Activated naive CD4-positive, alpha-beta T cell treated with anti-CD3 and anti-CD28 coated beads for 36 hours (primary cell): ENCODE measurements around the gene YBX2. TPM values are rescaled to one million over a fixed set of nuclear protein-coding genes. Genes with fewer than 3 reads are reported as not detected.

Experiments used
- CTCF ChIA-PET: fragments of 350-600 bp; sonication (Branson Sonifier 250); formaldehyde crosslinking; loops from one replicate; lab custom pipeline; 2021; ENCODE audit warnings: antibody characterized with exemption; lab: Charles Lee
- DNase-seq: peaks from one replicate; pipeline ENCODE4 v3.0.0-alpha.2; 2020
- H3K27ac Mint-ChIP-seq: one replicate; pipeline ENCODE4 v1.8.0; 2021; ENCODE audit warnings: mild to moderate bottlenecking, mixed read lengths
- H3K27me3 Mint-ChIP-seq: one replicate; pipeline ENCODE4 v1.8.0; 2021; ENCODE audit warnings: low read depth, mixed read lengths
- H3K36me3 Mint-ChIP-seq: one replicate; pipeline ENCODE4 v1.8.0; 2021; ENCODE audit warnings: low read depth, mixed read lengths
- H3K4me1 Mint-ChIP-seq: one replicate; pipeline ENCODE4 v1.8.0; 2021; ENCODE audit warnings: low read depth, mixed read lengths
- H3K4me3 Mint-ChIP-seq: one replicate; pipeline ENCODE4 v1.8.0; 2021; ENCODE audit warnings: mild to moderate bottlenecking, moderate library complexity, mixed read lengths
- H3K9me3 Mint-ChIP-seq: one replicate; pipeline ENCODE4 v1.8.0; 2021; ENCODE audit warnings: mixed read lengths
- intact Hi-C: fragments of 100-400 bp; cut with micrococcal nuclease; formaldehyde crosslinking; loops from one replicate; pipeline ENCODE4 v1.15.1; 2023
- total RNA-seq, 2 experiments: library from RNA; stranded (reverse); gene quantifications; one replicate each; pipeline ENCODE4 v1.2.3, GENCODE V29; 2021

The YBX2 gene
- total RNA-seq, 2 experiments from 2014 or later = 0.45 to 0.52 TPM

DNA sequence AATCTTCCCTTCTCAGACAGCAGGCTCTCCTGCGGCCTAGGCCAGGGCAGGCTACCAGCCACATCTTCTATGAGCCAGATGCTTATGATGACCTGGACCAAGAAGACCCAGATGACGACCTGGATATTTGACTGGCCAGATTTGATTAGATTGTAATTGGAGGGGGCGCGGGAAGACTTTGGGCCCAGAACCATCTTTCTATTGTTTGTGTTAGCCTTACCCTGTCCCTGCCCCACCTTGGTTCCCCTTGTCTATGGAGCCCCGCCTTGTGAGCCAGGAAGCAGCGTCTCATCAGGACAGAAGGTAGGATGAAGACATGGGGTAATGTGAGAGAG lies 34.9 kb downstream of the YBX2 start:
- H3K36me3 Mint-ChIP-seq = peaks cover 24% of the 10 kb centered on the region
- H3K27ac Mint-ChIP-seq = peak overlapping the region; percentile 8
- peaks cover 25% of the 10 kb centered on the region for H3K4me1 Mint-ChIP-seq
- no peak for DNase-seq
- peaks cover 21% of the 10 kb centered on the region for H3K27me3 Mint-ChIP-seq
- no peaks in the 10 kb centered on the region for H3K9me3 Mint-ChIP-seq
- CTCF ChIA-PET = interaction anchor here (0.7 kb wide), 1 partner anchor 38 kb away, joined by 4 read pairs; no protein-coding TSS in a partner anchor
- no peak overlapping the region for H3K4me3 Mint-ChIP-seq
- intact Hi-C loops = no loop called here

DNA sequence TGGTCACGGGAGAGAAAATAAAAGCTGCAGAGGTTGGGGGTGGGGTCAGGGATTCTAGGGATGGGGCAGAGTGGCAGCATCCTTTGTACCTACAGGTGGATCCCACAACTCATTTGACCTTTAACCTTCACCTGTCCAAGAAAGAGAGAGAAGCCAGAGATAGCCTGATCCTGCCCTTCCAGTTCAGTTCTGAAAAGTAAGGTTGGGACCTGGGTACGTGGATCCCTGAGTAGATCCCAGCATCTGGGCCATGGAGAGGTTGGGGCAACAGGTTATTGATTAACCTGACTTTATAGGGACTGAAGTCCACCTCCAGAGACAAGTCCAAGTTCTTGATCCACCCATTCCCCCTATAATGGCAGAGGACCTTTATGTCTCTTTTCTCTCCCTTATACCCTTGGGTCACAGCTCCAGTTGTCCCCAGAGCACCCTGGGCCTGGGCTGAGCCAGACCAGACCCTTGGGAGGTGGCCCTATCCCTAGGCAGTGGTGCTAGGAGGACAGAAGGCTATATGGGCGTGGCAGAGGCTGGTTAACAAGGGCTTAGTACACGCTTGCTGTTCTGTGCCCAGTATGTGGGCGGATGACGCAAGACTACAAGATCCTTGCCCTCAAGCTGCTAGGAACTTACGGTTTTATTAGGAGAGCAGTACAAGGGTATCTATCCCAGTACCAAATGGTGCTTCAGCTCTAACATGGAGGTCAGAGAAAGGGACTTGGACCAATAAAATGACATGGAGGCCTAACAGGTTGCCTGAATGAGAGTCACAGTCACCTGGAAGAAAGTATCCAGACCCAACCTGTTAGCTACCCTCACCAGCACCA lies 35.5 kb downstream of the YBX2 start:
- Mint-ChIP-seq H3K36me3 (peaks cover 28% of the 10 kb centered on the region), H3K4me3 (no peak overlapping the region), H3K27ac (peak overlapping the region; percentile 8), H3K9me3 (no peaks in the 10 kb centered on the region), H3K4me1 (peaks cover 26% of the 10 kb centered on the region), H3K27me3 (peaks cover 19% of the 10 kb centered on the region)
- CTCF ChIA-PET = interaction anchor here (0.7 kb wide), 1 partner anchor 38 kb away, joined by 4 read pairs; no protein-coding TSS in a partner anchor
- intact Hi-C loops = no loop called here
- DNase-seq = no peak

DNA sequence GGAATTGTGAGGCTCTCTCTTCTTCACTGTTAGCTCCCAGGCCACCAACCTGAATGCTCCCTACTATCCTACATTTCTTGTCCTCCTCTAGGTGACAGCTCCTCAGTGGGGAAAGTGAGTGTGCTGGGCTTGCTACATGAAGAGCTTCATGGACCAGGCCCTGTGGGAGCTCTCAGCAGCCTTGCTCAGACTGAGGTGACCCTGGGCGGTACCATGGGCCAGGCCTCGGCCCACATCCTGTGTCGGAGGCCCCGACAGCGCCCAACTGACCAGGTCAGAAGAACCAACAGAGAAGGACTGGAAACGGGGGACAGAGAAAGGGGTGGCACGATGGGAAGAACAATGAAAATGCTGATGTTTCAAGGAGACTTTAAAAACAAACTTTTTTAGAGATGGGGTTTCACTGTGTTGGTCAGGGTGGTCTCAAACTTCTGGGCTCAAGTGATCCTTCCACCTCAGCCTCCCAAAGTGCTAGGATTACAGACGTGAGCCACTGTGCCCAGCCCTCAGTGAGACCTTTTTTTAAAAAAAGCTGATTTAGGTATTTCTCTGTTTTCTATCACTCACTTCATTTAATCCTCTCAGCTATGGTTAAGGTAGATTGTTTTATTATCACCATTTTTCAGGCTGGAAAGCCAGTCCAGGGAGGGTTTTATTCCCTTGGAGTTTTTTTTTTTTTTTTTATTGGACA lies 37.5 kb downstream of the YBX2 start:
- Mint-ChIP-seq H3K36me3 (peaks cover 29% of the 10 kb centered on the region), H3K9me3 (no peaks in the 10 kb centered on the region), H3K4me3 (no peak overlapping the region), H3K27ac (no peak overlapping the region), H3K4me1 (peaks cover 20% of the 10 kb centered on the region), H3K27me3 (peaks cover 2% of the 10 kb centered on the region)
- DNase-seq = no peak
- CTCF ChIA-PET = interaction anchor here (0.6 to 0.9 kb wide), 4 partner anchors 11 to 844 kb away, joined by 3 to 4 read pairs (median 4); partner anchors contain the start of gene TNFSF12
- intact Hi-C loops = no loop called here

DNA sequence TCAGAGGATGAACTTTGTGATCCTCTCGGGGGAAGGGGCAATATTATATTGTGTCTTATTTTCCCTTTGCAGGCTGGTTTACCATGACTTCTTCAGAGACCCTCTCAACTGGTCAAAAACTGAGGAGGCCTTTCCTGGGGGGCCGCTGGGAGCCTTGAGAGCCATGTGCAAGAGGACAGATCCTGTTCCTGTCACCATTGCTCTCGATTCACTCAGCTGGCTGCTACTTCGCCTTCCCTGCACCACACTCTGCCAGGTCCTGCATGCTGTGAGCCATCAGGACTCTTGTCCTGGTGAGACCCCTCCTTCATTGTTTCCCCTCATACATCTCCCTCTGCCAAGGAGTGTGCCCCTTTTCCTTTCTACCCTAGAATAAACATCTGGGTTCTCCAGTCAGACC lies 39.9 kb downstream of the YBX2 start:
- intact Hi-C loops = loop anchor here (5.0 kb wide), 2 partner anchors 433 to 588 kb away; partner anchors contain the start of genes TP53 and WRAP53
- DNase-seq = no peak
- Mint-ChIP-seq H3K4me1 (peaks cover 27% of the 10 kb centered on the region), H3K4me3 (no peak overlapping the region), H3K27me3 (no peaks in the 10 kb centered on the region), H3K9me3 (no peaks in the 10 kb centered on the region), H3K36me3 (peaks cover 29% of the 10 kb centered on the region), H3K27ac (no peak overlapping the region)
- CTCF ChIA-PET = no interaction called here

DNA sequence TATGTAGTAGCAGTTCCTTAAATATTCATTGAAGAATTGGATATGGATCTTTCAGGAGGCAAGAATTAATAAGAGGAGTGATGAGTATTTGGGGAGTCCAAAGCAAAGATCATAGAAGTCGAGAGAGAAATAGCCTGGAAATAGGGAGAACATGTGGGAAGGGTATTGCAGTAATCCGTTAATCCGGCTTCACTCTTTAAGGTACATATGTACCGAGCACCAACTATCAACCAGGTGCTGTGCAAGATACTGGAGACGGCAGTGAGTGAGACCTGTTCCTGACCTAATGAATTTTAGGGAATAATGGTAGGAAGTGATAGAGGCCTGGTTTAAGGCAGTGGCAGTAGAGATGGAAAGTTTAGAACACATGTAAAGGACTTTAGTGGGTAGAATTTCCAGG lies 41.4 kb downstream of the YBX2 start:
- CTCF ChIA-PET = no interaction called here

DNA sequence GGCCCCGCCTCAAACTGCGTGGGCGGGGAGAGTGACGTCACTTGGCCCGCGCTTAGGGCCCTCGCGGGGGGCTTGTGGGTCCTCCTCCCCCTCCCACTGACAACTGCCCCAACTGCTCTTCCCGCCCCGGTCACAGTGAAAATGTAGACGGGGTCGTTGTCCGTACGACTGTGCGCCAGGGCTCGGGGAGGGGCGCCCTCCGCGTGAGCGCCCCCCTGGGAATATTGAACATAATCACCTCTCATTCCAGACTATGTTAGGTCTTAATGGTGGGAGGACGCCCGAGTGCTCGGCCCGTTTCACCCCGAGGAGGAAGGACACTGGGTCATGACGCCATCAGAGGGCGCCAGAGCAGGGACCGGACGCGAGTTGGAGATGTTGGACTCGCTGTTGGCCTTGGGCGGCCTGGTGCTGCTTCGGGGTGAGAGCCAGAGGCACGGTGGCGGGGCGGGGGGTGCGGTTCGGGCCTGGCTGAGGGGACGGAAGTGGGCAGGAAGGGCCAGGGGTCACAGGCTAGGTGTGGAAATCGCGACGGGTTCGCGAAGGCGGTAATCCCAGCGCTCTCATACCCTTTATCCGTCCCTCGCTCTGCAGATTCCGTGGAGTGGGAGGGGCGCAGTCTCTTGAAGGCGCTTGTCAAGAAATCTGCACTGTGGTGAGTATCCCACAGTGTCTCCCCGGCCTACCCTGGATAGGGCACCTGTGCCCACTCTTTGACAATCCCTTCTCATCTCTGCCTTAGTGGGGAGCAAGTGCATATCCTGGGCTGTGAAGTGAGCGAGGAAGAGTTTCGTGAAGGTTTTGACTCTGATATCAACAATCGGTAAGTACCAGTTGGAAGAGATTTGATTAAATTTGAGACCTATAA lies 42.0 kb downstream of the YBX2 start, which contains the start of gene ELP5:
TSS of gene ELP5 (plus strand) at position 40 of the 868 bp plus-strand sequence. CDS start at position 376, 336 bp downstream.
- no peaks in the 10 kb centered on the region for H3K9me3 Mint-ChIP-seq
- intact Hi-C loops = loop anchor here (1.0 to 5.0 kb wide), 11 partner anchors 13 to 590 kb away; partner anchors contain the start of genes EIF5A, PHF23, POLR2A and SENP3
- CTCF ChIA-PET = no interaction called here

More for the DNA sequence above, 41.4 kb downstream of the YBX2 start:
- DNase-seq = no peak
- Mint-ChIP-seq H3K4me1 (peaks cover 34% of the 10 kb centered on the region), H3K4me3 (peak overlapping the region; percentile 86), H3K27me3 (no peaks in the 10 kb centered on the region), H3K36me3 (peaks cover 27% of the 10 kb centered on the region), H3K9me3 (no peaks in the 10 kb centered on the region), H3K27ac (peak overlapping the region; percentile 99)
- intact Hi-C loops = loop anchor here (2.0 to 5.0 kb wide), 3 partner anchors 320 to 589 kb away; partner anchors contain the start of genes TP53 and WRAP53

DNA sequence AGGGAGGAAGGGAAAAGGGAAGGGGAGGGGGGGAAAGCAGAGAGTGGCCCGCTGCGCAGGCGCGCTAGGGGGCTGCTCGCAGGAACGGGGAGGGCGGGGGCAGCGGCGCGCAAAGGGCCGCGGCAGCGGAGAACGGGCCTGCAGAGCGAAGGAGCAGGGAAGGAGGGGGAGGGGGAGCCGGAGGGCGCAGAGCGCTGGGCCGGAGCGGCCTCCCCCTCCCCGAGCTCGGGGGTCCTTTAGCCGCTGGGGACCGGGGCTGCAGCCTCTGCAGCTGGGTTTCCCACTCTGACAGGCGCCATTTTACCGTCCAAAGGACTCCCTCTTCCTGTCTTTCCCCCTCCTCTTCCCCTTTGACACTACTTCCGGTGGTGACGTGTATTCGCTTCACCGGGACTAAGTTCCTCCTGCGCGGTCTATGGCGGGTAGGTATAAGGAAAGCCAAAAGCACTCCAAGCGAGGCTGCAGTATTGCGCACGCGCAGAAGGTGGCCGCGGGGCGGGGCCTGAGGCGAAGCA lies 42.7 kb downstream of the YBX2 start, which contains the start of gene CTDNEP1:
TSS of gene CTDNEP1 (minus strand) at position 74 of the 515 bp plus-strand sequence. CDS start 438 bp downstream, outside the sequence.
- CTCF ChIA-PET = interaction anchor here (0.6 kb wide), 2 partner anchors 28 to 588 kb away, joined by 3 read pairs; no protein-coding TSS in a partner anchor
- Mint-ChIP-seq H3K4me1 (peaks cover 37% of the 10 kb centered on the region), H3K27me3 (no peaks in the 10 kb centered on the region), H3K36me3 (peaks cover 26% of the 10 kb centered on the region), H3K27ac (peak within 1 kb of the TSS; percentile 99), H3K4me3 (peak within 1 kb of the TSS; percentile 86), H3K9me3 (no peaks in the 10 kb centered on the region)
- peak; percentile 99 for DNase-seq
- intact Hi-C loops = loop anchor here (1.0 to 5.0 kb wide), 11 partner anchors 12 to 591 kb away; partner anchors contain the start of genes EIF5A, PHF23, POLR2A and SENP3

More for the DNA sequence above, 42.0 kb downstream of the YBX2 start, which contains the start of gene ELP5:
- peaks cover 25% of the 10 kb centered on the region for H3K36me3 Mint-ChIP-seq
- H3K4me1 Mint-ChIP-seq = peaks cover 34% of the 10 kb centered on the region
- H3K27ac Mint-ChIP-seq = peak within 1 kb of the TSS; percentile 99
- H3K4me3 Mint-ChIP-seq = peak within 1 kb of the TSS; percentile 86
- peak; percentile 93 for DNase-seq
- no peaks in the 10 kb centered on the region for H3K27me3 Mint-ChIP-seq

DNA sequence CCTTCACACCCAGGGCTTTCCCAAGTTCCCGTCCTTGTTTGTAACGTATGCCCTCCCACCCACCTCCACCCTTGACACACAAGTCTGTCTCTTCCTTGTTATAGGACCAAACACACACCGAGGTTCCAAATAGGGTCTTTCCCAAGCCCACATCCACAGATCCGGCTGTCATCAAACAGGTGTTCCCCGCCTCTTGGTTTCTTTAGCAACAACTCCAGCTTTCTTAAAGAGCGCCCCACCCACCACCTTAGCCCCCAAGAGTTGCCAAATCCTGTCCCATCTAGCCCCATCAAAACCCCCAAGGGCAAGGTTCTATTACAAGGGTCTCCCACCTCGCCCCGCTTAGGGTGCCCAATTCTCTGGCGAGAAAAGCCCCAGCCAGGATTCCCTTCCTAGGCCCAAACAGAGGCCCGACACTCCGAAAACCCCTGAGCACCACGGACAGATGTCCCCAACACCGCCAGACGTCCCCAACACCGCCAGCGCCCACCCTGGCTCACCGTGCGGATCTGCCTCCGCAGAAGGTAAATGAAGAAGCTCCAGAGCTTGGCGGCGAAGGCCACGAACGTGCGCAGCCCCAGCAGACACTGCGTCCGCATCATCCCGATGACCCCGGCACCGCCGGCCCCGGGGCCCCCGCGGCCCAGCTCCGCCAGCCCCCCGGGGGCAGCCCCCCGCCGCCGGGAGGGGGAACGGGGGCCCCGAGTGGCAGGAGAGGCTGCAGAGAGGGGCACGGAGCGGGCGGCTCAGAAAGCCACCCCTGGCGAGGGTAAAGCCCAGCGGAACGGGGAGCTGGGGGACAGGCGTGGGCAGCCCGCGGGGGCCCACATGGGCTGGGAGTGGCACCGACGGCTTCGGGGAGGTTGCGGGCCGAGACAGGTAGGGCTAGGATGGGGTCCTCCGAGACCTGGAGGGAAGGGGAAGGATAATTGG lies 43.5 kb downstream of the YBX2 start:
- CTCF ChIA-PET = interaction anchor here (0.6 kb wide), 2 partner anchors 28 to 589 kb away, joined by 3 read pairs; no protein-coding TSS in a partner anchor
- intact Hi-C loops = loop anchor here (5.0 kb wide), 2 partner anchors 436 to 591 kb away; partner anchors contain the start of genes TP53 and WRAP53
- DNase-seq = peak; percentile 54

DNA sequence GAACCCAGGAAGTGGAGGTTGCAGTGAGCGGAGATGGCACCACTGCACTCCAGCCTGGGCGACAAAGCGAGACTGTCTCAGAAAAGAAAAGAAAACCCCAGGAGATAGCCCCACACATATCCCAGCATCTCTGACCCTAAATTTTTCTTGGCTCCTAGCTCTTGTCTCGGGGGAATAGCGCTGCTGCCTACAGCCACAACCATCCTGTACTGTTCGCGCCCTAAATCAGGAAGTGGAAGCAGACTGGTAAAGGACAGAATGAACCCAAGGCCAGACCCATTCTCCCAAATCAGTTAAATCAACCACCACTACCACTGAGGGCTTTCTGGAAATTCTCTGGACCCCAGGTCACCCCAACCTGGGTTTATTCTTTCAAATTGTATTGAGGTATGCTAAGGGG lies 44.6 kb downstream of the YBX2 start:
- DNase-seq = no peak
- CTCF ChIA-PET = interaction anchor here (0.6 to 1.7 kb wide), 3 partner anchors 29 to 114 kb away, joined by 4 to 5 read pairs (median 4); no protein-coding TSS in a partner anchor
- Mint-ChIP-seq H3K9me3 (no peaks in the 10 kb centered on the region), H3K4me3 (peak overlapping the region; percentile 86), H3K36me3 (peaks cover 27% of the 10 kb centered on the region), H3K27ac (peak overlapping the region; percentile 91), H3K4me1 (peaks cover 37% of the 10 kb centered on the region), H3K27me3 (no peaks in the 10 kb centered on the region)
- intact Hi-C loops = loop anchor here (5.0 kb wide), 2 partner anchors 437 to 592 kb away; partner anchors contain the start of genes TP53 and WRAP53

More for the DNA sequence above, 43.5 kb downstream of the YBX2 start:
- H3K27me3 Mint-ChIP-seq = no peaks in the 10 kb centered on the region
- peaks cover 27% of the 10 kb centered on the region for H3K36me3 Mint-ChIP-seq
- peak overlapping the region; percentile 86 for H3K4me3 Mint-ChIP-seq
- peaks cover 37% of the 10 kb centered on the region for H3K4me1 Mint-ChIP-seq
- no peaks in the 10 kb centered on the region for H3K9me3 Mint-ChIP-seq
- peak overlapping the region; percentile 91 for H3K27ac Mint-ChIP-seq

DNA sequence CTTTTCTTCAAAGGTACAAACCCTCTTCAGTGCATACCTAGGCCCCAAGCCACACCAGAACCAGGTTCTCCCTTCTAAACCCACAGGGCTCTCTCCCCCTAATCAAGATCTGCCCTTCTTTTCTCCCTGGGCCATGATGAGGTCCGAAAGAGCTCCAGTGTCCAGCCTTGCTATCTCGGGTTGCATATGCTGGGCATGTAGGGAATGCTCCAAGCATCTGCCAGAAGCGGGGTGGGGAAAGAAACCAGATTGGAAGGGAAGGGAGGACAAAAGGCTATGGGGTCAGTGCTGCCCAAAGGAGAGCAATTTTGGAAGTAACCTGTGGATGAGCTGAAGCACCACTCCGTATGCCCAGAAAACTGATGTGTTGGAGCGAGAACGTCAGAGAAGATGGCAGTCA lies 45.2 kb downstream of the YBX2 start:
- Mint-ChIP-seq H3K27me3 (no peaks in the 10 kb centered on the region), H3K9me3 (no peaks in the 10 kb centered on the region), H3K36me3 (peaks cover 22% of the 10 kb centered on the region), H3K27ac (no peak overlapping the region), H3K4me1 (peaks cover 37% of the 10 kb centered on the region), H3K4me3 (peak overlapping the region; percentile 36)
- CTCF ChIA-PET = interaction anchor here (0.6 to 1.7 kb wide), 3 partner anchors 29 to 114 kb away, joined by 4 to 5 read pairs (median 4); no protein-coding TSS in a partner anchor
- DNase-seq = no peak
- intact Hi-C loops = no loop called here
